Choroid plexus epithelial cell (primary cell): ENCODE measurements around the gene CLIP1.
A peak's percentile ranks its signal among the peaks of the same experiment; 100 is the strongest.
"Not testable (repeated sequence)": the region's sequence is repeated elsewhere in the genome, so short reads cannot be mapped to it uniquely, and the experiment has no call there.

Source experiments
- DNase-seq: peaks from one replicate; pipeline ENCODE4 v3.0.0-alpha.2; 2010; ENCODE audit warnings: low read depth
- H3K4me3 ChIP-seq: 2 replicates; pipeline ENCODE4 v1.5.1; 2011; ENCODE audit warnings: low read depth, mild to moderate bottlenecking, control low read depth, low read length, moderate library complexity
- TF ChIP-seq, protein P1 (sequence below): conservative IDR thresholded peaks from 2 replicates; pipeline ENCODE4 v1.5.1; 2011; ENCODE audit warnings: low read depth, mild to moderate bottlenecking, control low read depth, inconsistent platforms, low read length, moderate library complexity

The CLIP1 gene

DNA sequence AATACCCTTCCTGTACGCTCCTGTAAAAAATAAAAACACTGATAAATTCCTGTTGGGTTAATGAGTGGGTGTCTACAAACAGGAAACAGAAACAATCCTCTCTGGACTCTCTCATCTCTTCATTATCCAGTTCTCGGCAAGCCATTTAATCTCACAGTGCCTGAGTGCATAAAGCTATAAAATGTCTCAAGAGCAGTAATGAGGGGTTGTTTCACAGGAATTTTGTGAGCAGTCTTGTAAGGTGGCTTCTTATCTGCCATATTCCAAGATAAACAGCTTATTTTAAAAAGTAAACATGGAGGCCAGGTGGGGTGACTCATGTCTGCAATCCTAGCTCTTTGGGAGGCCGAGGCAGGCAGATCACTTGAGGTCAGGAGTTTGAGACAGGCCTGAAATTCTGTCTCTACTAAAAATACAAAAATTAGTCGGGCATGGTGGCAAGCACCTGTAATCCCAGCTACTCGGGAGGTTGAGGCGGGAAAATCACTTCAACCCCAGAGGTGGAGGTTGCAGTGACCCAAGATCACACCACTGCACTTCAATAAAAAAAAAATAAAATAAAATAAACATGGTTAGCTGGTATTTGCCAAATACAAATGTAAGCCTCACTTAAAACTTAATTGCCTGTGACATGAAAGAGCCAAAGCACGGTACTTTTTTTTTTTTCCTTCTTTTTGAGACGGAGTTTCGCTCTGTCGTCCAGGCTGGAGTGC is 54.0 kb downstream of the CLIP1 start:
- peak; percentile 65 for DNase-seq
- TF ChIP-seq, protein P1, sequence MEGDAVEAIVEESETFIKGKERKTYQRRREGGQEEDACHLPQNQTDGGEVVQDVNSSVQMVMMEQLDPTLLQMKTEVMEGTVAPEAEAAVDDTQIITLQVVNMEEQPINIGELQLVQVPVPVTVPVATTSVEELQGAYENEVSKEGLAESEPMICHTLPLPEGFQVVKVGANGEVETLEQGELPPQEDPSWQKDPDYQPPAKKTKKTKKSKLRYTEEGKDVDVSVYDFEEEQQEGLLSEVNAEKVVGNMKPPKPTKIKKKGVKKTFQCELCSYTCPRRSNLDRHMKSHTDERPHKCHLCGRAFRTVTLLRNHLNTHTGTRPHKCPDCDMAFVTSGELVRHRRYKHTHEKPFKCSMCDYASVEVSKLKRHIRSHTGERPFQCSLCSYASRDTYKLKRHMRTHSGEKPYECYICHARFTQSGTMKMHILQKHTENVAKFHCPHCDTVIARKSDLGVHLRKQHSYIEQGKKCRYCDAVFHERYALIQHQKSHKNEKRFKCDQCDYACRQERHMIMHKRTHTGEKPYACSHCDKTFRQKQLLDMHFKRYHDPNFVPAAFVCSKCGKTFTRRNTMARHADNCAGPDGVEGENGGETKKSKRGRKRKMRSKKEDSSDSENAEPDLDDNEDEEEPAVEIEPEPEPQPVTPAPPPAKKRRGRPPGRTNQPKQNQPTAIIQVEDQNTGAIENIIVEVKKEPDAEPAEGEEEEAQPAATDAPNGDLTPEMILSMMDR, result no peak
- H3K4me3 ChIP-seq, result no peak overlapping the region

DNA sequence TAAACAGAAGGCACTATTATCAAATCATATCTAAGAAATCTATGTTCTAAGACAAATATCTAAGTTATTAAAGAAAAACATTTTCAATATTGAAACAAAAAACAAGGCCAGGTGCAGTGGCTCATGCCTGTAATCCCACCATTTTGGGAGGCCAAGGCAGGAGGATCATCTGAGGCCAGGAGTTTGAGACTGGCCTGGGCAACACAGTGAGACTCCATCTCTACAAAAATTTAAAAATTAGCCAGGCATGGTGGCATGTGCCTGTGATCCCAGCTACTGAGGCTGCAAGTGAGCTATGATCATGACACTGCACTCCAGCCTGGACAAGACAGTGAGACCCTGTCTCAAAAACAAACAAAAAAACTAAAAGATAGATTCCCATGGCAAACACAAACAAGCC is 54.8 kb downstream of the CLIP1 start:
- DNase-seq, H3K4me3 ChIP-seq: not testable (repeated sequence)

DNA sequence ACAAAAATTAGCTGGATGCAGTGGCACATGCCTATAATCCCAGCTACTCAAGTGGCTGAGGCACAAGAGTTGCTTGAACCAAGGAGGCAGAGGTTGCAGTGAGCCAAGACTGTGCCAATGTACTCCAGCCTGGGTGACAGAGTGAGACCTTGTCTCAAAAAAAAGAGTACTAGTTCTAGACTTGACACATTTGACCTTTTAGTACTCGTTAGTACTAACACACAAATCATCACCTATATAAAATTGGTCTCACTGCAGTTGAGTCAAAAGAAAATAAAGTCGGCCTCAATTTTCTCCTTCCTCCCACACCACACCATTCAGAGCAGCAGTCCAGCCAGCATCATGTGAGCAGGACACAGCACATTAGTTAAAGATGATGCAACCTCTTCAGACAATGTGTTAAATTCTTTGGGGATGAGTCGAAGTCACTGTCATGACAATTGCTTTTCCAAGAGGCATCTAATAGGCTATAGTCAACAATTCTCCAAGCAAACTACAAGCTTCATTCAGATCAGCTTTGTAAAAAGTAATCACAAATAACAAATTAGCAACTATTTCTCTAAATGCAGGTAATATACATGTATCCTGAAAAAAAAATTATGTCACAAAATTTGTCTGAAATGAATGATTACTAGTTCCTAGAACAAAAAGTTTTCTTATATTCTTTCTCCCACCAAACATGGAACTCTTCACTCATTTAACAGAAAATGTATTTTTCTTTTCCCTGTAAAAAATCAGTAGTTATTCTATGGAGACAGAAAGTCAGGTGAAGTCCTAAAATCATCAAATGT is 55.6 kb downstream of the CLIP1 start:
- H3K4me3 ChIP-seq, result no peak overlapping the region

DNA sequence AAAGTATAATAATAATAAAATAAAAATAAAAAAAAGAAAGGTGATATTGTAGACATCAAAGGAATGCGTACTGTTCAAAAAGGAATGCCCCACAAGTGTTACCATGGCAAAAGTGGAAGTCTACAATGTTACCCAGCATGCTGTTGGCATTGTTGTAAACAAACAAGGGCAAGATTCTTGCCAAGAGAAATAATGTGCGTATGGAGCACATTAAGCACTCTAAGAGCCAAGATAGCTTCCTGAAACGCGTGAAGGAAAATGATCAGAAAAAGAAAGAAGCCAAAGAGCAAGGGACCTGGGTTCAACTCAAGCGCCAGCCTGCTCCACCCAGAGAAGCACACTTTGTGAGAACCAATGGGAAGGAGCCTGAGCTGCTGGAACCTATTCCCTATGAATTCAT is 57.2 kb downstream of the CLIP1 start:
- peak; percentile 36 for DNase-seq
- H3K4me3 ChIP-seq, result not testable (repeated sequence)

More for the DNA sequence above, 55.6 kb downstream of the CLIP1 start:
- DNase-seq, result peak; percentile 96
- TF ChIP-seq, protein P1, result no peak

DNA sequence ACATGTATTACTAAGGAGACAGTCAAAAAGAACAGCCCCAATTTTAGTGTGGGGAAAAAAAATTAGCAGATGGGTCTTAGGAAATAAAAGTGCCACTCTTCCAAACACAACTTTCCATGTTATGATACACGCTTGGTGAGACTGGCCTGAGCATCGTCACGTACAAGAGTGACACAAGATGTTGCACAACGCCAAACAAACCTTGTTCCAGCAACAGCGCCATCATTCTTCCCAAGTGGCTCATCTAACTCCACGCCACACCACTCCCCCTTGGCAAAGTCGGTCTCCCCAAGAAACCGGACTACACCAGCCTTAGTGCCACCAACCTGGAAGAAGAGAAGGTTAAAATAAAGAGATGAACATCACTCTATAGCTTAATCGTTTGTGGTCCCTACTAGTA is 58.7 kb downstream of the CLIP1 start:
- no peak overlapping the region for H3K4me3 ChIP-seq
- no peak for DNase-seq

DNA sequence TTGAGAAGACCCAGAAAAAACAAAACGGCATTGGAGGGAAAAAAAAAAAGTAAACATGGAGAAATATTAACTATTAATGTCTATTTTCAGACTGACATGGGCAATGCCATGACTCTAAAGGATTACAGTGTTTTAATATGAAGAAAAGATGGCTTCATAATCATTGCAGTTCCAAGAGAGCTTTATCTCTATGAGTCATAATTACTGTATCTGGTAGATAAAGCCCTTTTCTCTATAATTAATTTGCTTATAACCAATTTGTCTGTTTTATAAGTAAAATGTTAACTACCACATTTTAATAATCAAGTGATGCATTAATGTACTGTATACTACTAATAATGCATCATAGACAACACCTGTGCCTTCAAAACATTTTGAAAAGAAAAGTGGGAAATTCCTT is 59.7 kb downstream of the CLIP1 start:
- TF ChIP-seq, protein P1, result no peak
- DNase-seq, result no peak

More for the DNA sequence above, 58.7 kb downstream of the CLIP1 start:
- TF ChIP-seq, protein P1, result no peak

DNA sequence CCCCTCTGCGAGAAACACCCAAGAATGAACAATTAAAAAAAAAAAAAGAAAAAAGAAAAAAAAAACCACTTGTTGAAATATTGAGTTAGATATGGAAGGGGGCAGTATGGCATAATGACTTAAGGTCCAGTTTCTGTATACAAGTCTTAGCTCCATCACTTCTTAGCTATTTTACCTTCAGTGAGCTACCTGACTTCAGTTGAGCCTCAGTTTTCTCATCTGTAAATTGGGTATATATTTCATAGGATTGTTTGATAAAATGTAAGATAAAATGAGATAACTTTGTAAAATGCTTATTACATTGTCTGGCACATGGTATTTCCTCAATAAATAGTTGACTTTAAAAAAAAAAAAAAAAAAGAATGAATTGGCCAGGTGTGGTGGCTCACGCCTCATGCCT is 64.1 kb downstream of the CLIP1 start:
- DNase-seq, H3K4me3 ChIP-seq: not testable (repeated sequence)

More for the DNA sequence above, 59.7 kb downstream of the CLIP1 start:
- no peak overlapping the region for H3K4me3 ChIP-seq

DNA sequence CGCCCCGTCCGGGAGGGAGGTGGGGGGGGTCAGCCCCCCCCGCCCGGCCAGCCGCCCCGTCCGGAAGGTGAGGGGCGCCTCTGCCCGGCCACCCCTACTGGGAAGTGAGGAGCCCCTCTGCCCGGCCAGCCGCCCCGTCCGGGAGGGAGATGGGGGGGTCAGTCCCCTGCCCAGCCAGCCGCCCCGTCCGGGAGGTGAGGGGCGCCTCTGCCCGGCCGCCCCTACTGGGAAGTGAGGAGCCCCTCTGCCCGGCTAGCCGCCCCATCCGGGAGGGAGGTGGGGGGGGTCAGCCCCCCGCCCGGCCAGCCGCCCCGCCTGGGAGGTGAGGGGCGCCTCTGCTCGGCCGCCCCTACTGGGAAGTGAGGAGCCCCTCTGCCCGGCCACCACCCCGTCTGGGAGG is 64.9 kb downstream of the CLIP1 start:
- not testable (repeated sequence) for H3K4me3 ChIP-seq, DNase-seq

DNA sequence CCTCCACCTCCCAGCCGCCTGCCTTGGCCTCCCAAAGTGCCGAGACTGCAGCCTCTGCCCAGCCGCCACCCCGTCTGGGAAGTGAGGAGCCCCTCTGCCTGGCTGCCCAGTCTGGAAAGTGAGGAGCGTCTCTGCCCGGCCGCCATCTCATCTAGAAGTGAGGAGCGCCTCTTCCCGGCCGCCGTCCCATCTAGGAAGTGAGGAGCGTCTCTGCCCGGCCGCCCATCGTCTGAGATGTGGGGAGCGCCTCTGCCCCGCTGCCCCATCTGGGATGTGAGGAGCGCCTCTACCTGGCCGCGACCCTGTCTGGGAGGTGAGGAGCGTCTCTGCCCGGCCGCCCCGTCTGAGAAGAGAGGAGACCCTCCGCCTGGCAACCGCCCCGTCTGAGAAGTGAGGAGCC is 65.5 kb downstream of the CLIP1 start:
- not testable (repeated sequence) for H3K4me3 ChIP-seq, DNase-seq
